Liver (tissue), 9 donors: ENCODE results near the gene C21orf58. TPM values are rescaled to one million over a fixed set of nuclear protein-coding genes. Genes with fewer than 3 reads are reported as not detected.

Source experiments
- DNase-seq: peaks from one replicate; pipeline ENCODE4 v3.0.0-alpha.2; 2017; ENCODE audit warnings: low spot score
- H3K27ac ChIP-seq, 2 donors: one replicate each; pipeline ENCODE4 v1.7.0; 2013; ENCODE audit warnings: inconsistent platforms in 2 of 2, low read length in 2 of 2, control low read depth in 1 of 2, low read depth in 1 of 2, mild to moderate bottlenecking in 1 of 2
- H3K27me3 ChIP-seq, 4 donors: one replicate each; pipeline versions ENCODE4 v1.6.1 to v1.7.0; 2013; ENCODE audit warnings: low read length in 3 of 4, inconsistent platforms in 1 of 4, mild to moderate bottlenecking in 1 of 4, moderate library complexity in 1 of 4; ENCODE audit not compliant: control insufficient read depth in 4 of 4, insufficient read depth in 4 of 4
- H3K36me3 ChIP-seq, 4 donors: one replicate each; pipeline versions ENCODE4 v1.6.1 to v1.7.0; 2013; ENCODE audit warnings: low read length in 3 of 4, mild to moderate bottlenecking in 3 of 4, low read depth in 1 of 4, moderate library complexity in 1 of 4; ENCODE audit not compliant: control insufficient read depth in 4 of 4, insufficient read depth in 3 of 4
- H3K4me1 ChIP-seq, 4 donors: one replicate each; pipeline versions ENCODE4 v1.6.1 to v1.7.0; 2013; ENCODE audit warnings: low read length in 3 of 4, mild to moderate bottlenecking in 3 of 4, moderate library complexity in 1 of 4; ENCODE audit not compliant: control insufficient read depth in 4 of 4, insufficient read depth in 4 of 4
- H3K4me3 ChIP-seq, 3 donors: one replicate each; pipeline versions ENCODE4 v1.6.1 to v1.7.0; 2013; ENCODE audit warnings: low read length in 3 of 3, control low read depth in 1 of 3, low read depth in 1 of 3, mild to moderate bottlenecking in 1 of 3
- H3K9ac ChIP-seq, 2 donors: one replicate each; pipeline ENCODE4 v1.7.0; 2013; ENCODE audit warnings: low read length in 2 of 2, mild to moderate bottlenecking in 2 of 2, moderate library complexity in 2 of 2, control low read depth in 1 of 2, low read depth in 1 of 2
- H3K9me3 ChIP-seq, 4 donors: one replicate each; pipeline versions ENCODE4 v1.6.1 to v1.7.0; 2013; ENCODE audit warnings: low read length in 3 of 4; ENCODE audit not compliant: control insufficient read depth in 4 of 4
- EGR1 ChIP-seq, 2 donors: IDR thresholded peaks; 2 replicates each; pipeline ENCODE4 v1.6.1; 2016 to 2018; ENCODE audit warnings: antibody characterized with exemption in 2 of 2, low read depth in 2 of 2
- FOXA2 ChIP-seq: IDR thresholded peaks from 2 replicates; pipeline ENCODE4 v1.6.1; 2016; ENCODE audit warnings: antibody characterized with exemption
- GABPA ChIP-seq, 2 donors: IDR thresholded peaks in 1 of 2; conservative IDR thresholded peaks in 1 of 2; 2 replicates each; pipeline ENCODE4 v1.6.1; 2016; ENCODE audit warnings: antibody characterized with exemption in 2 of 2, mild to moderate bottlenecking in 1 of 2, moderate library complexity in 1 of 2
- HNF4A ChIP-seq, 2 donors: conservative IDR thresholded peaks; 2 replicates each; pipeline ENCODE4 v1.6.1; 2016; ENCODE audit warnings: antibody characterized with exemption in 2 of 2, mild to moderate bottlenecking in 2 of 2
- JUND ChIP-seq, 2 donors: IDR thresholded peaks; 2 replicates each; pipeline ENCODE4 v1.6.1; 2016; ENCODE audit warnings: antibody characterized with exemption in 2 of 2
- NR2F2 ChIP-seq: IDR thresholded peaks from 2 replicates; pipeline ENCODE4 v1.6.1; 2016; ENCODE audit warnings: antibody characterized with exemption
- RAD21 ChIP-seq, 2 donors: IDR thresholded peaks; 2 replicates each; pipeline ENCODE4 v1.6.1; 2016; ENCODE audit warnings: antibody characterized with exemption in 2 of 2, mild to moderate bottlenecking in 2 of 2
- RXRA ChIP-seq, 2 donors: IDR thresholded peaks; 2 replicates each; pipeline ENCODE4 v1.6.1; 2017 to 2018; ENCODE audit warnings: antibody characterized with exemption in 2 of 2, mild to moderate bottlenecking in 1 of 2
- SP1 ChIP-seq: IDR thresholded peaks from 2 replicates; pipeline ENCODE4 v1.6.1; 2018; ENCODE audit warnings: antibody characterized with exemption, mild to moderate bottlenecking
- YY1 ChIP-seq: IDR thresholded peaks from 2 replicates; pipeline ENCODE4 v1.6.1; 2016; ENCODE audit warnings: antibody characterized with exemption, mild to moderate bottlenecking
- WGBS: extraction: QIAGEN DNeasy Blood & Tissue Kit; methylation state at CpG from one replicate; pipeline ENCODE4 v1.1.7; 2013; 5-methylcytosine and 5-hydroxymethylcytosine counted together
- polyA plus RNA-seq, 2 donors: library from polyadenylated mRNA; stranded (reverse) in 1 of 2; unstranded in 1 of 2; fragments of 200-250 nt in 1 of 2; fragments of >200 nt in 1 of 2; fragmentation: Nextera tagmentation in 1 of 2; extraction: Ambion mirVana in 1 of 2; gene quantifications; one replicate each; pipeline versions ENCODE4 v1.2.1 to v1.2.3, GENCODE V29; 2013 to 2015
- total RNA-seq, 2 donors: library from RNA; depleted of rRNA; stranded (reverse); fragments of >200 nt; gene quantifications; one replicate each; pipeline ENCODE4 v1.2.3, GENCODE V29; 2014
- TF ChIP-seq, protein P1 (sequence below): IDR thresholded peaks from 2 replicates; pipeline ENCODE4 v1.6.1; 2016; ENCODE audit warnings: antibody characterized with exemption, mild to moderate bottlenecking
- TF ChIP-seq, protein P2 (sequence below): IDR thresholded peaks from 2 replicates; pipeline ENCODE4 v1.6.1; 2016; ENCODE audit warnings: antibody characterized with exemption
- TF ChIP-seq, protein P3 (sequence below): fragments of 150-350 bp; IDR thresholded peaks from 2 replicates; pipeline ENCODE4 v1.5.1; 2017; ENCODE audit warnings: improper control_type of control experiment, low read depth, low read length; ENCODE audit not compliant: missing input control
- donor health status: healthy.
- donor health status: healthy.
- donor health status: healthy.
- donor health status: healthy.
- donor health status: healthy.

C21orf58 gene
- total and polyA plus RNA-seq, 4 donors: 0.59 to 17.7 (median 0.68) TPM

GRCh38 chr21:46304955-46305354, 18.7 kb downstream of the C21orf58 start:
- TF ChIP-seq RAD21 (IDR thresholded peaks at IDR 0.05) (no peak), RXRA (IDR thresholded peaks at IDR 0.05) (no peak), FOXA2 (no peak), SP1 (no peak), YY1 (no peak), EGR1 (IDR thresholded peaks at IDR 0.05; ENCODE audit: low read depth in 2 of 2) (no peak), JUND (IDR thresholded peaks at IDR 0.05) (no peak), NR2F2 (no peak)
- TF ChIP-seq, protein P1, sequence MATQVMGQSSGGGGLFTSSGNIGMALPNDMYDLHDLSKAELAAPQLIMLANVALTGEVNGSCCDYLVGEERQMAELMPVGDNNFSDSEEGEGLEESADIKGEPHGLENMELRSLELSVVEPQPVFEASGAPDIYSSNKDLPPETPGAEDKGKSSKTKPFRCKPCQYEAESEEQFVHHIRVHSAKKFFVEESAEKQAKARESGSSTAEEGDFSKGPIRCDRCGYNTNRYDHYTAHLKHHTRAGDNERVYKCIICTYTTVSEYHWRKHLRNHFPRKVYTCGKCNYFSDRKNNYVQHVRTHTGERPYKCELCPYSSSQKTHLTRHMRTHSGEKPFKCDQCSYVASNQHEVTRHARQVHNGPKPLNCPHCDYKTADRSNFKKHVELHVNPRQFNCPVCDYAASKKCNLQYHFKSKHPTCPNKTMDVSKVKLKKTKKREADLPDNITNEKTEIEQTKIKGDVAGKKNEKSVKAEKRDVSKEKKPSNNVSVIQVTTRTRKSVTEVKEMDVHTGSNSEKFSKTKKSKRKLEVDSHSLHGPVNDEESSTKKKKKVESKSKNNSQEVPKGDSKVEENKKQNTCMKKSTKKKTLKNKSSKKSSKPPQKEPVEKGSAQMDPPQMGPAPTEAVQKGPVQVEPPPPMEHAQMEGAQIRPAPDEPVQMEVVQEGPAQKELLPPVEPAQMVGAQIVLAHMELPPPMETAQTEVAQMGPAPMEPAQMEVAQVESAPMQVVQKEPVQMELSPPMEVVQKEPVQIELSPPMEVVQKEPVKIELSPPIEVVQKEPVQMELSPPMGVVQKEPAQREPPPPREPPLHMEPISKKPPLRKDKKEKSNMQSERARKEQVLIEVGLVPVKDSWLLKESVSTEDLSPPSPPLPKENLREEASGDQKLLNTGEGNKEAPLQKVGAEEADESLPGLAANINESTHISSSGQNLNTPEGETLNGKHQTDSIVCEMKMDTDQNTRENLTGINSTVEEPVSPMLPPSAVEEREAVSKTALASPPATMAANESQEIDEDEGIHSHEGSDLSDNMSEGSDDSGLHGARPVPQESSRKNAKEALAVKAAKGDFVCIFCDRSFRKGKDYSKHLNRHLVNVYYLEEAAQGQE: no peak
- TF ChIP-seq, protein P2, sequence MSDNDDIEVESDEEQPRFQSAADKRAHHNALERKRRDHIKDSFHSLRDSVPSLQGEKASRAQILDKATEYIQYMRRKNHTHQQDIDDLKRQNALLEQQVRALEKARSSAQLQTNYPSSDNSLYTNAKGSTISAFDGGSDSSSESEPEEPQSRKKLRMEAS: no peak
- Histone ChIP-seq H3K9ac (no peak overlapping the region), H3K4me1 (no peaks in the 10 kb centered on the region), H3K27ac (no peak overlapping the region), H3K4me3 (no peak overlapping the region), H3K9me3 (no peaks in the 10 kb centered on the region), H3K36me3 (peaks cover 0 to 6% (median 2%) of the 10 kb centered on the region in 4 donors), H3K27me3 (no peaks in the 10 kb centered on the region)
- DNase-seq: no peak
- WGBS: 96% methylated on average over 11 of the region's 11 CpGs

DNA sequence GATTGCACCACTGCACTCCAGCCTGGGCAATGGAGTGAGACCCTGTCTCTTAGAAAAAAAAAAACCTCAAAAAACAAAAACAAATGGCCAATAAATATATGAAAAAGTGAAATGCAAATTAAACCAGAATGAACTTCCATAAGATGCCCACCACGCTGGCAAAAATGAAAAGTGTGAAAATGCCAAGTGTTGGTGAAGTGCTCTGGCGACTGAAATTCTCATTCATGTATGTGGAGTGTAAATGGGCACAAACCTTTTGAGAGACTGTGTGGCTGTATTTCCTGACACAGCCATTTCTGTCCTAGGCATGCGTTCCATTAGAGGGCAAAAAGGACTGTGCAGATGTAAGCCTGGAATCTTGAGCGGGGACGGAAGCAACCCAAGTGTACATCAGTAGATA, 19.2 kb downstream of the C21orf58 start:
- Histone ChIP-seq H3K4me1 (no peaks in the 10 kb centered on the region), H3K9me3 (no peaks in the 10 kb centered on the region), H3K9ac (no peak overlapping the region), H3K27me3 (no peaks in the 10 kb centered on the region), H3K27ac (no peak overlapping the region), H3K4me3 (no peak overlapping the region), H3K36me3 (peaks cover 0 to 6% (median 2%) of the 10 kb centered on the region in 4 donors)
- no peak for DNase-seq
- no peak for TF ChIP-seq EGR1 (IDR thresholded peaks at IDR 0.05; ENCODE audit: low read depth in 2 of 2)
- TF ChIP-seq YY1: no peak
- TF ChIP-seq RXRA (IDR thresholded peaks at IDR 0.05): no peak
- TF ChIP-seq HNF4A (conservative IDR thresholded peaks at IDR 0.05): no peak
- TF ChIP-seq GABPA (IDR thresholded peaks at IDR 0.05 in 1 of 2, conservative IDR thresholded peaks at IDR 0.05 in 1 of 2): no peak
- TF ChIP-seq, protein P3, sequence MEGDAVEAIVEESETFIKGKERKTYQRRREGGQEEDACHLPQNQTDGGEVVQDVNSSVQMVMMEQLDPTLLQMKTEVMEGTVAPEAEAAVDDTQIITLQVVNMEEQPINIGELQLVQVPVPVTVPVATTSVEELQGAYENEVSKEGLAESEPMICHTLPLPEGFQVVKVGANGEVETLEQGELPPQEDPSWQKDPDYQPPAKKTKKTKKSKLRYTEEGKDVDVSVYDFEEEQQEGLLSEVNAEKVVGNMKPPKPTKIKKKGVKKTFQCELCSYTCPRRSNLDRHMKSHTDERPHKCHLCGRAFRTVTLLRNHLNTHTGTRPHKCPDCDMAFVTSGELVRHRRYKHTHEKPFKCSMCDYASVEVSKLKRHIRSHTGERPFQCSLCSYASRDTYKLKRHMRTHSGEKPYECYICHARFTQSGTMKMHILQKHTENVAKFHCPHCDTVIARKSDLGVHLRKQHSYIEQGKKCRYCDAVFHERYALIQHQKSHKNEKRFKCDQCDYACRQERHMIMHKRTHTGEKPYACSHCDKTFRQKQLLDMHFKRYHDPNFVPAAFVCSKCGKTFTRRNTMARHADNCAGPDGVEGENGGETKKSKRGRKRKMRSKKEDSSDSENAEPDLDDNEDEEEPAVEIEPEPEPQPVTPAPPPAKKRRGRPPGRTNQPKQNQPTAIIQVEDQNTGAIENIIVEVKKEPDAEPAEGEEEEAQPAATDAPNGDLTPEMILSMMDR: no peak
- WGBS: 97% methylated on average over 5 of the region's 5 CpGs

GRCh38 chr21:46301759-46302158, 21.9 kb downstream of the C21orf58 start:
- H3K36me3 ChIP-seq: peaks cover 0 to 6% (median 2%) of the 10 kb centered on the region in 4 donors
- 98% methylated on average over 14 of the region's 14 CpGs for WGBS
- H3K4me3 ChIP-seq: no peak overlapping the region
- H3K27me3 ChIP-seq: no peaks in the 10 kb centered on the region
- no peak overlapping the region for H3K9ac ChIP-seq
- DNase-seq: no peak
- peaks cover 0 to 10% (median 5%) of the 10 kb centered on the region in 4 donors for H3K4me1 ChIP-seq
- TF ChIP-seq FOXA2: no peak
- H3K9me3 ChIP-seq: no peaks in the 10 kb centered on the region
- H3K27ac ChIP-seq: no peak overlapping the region
